A673 (cell line): Measurements from ENCODE around the gene NOL12. TPM values are rescaled to one million over a fixed set of nuclear protein-coding genes. Genes with fewer than 3 reads are reported as not detected.

Experiments
- BruUV-seq: library from RNA; stranded (reverse); fragments of 400-500 nt; replicated peaks from 2 replicates; lab custom pipeline; 2021; lab: Mats Ljungman, UMichigan
- CTCF ChIA-PET: fragments of 300-600 bp; sonication (Branson Sonifier 250); formaldehyde crosslinking; loops from one replicate; lab custom pipeline; 2022; ENCODE audit warnings: antibody characterized with exemption; lab: Charles Lee
- POLR2A ChIA-PET: fragments of 300-600 bp; sonication (Branson Sonifier 250); formaldehyde crosslinking; loops from one replicate; lab custom pipeline; 2022; ENCODE audit warnings: antibody characterized with exemption; ENCODE audit not compliant: low non-redundant PET; lab: Charles Lee
- DNase-seq: peaks from one replicate; pipeline ENCODE4 v3.0.0-alpha.2; 2015; ENCODE audit warnings: low spot score
- H3K27ac ChIP-seq: fragments of 200-600 bp; sonication (generic); 2 replicates; pipeline ENCODE4 v1.5.1; 2016; ENCODE audit warnings: mixed run types, low read depth, mild to moderate bottlenecking, mixed read lengths, antibody characterized with exemption, low read length; ENCODE audit not compliant: poor library complexity, severe bottlenecking
- H3K27me3 ChIP-seq: fragments of 200-600 bp; sonication (generic); replicated peaks from 2 replicates; pipeline ENCODE4 v1.6.1; 2017; ENCODE audit warnings: mixed run types, low read depth, mild to moderate bottlenecking, mixed read lengths, antibody characterized with exemption, low read length; ENCODE audit not compliant: insufficient read depth, poor library complexity
- H3K36me3 ChIP-seq: fragments of 200-600 bp; sonication (generic); 2 replicates; pipeline ENCODE4 v1.6.1; 2016; ENCODE audit warnings: mixed run types, mild to moderate bottlenecking, mixed read lengths, antibody characterized with exemption, low read length; ENCODE audit not compliant: insufficient read depth, poor library complexity, severe bottlenecking
- H3K4me1 ChIP-seq: fragments of 200-600 bp; sonication (generic); 2 replicates; pipeline ENCODE4 v1.6.1; 2017; ENCODE audit warnings: mixed run types, mild to moderate bottlenecking, mixed read lengths, antibody characterized with exemption, low read length; ENCODE audit not compliant: insufficient read depth, poor library complexity, severe bottlenecking
- H3K4me3 ChIP-seq: fragments of 200-600 bp; sonication (generic); 2 replicates; pipeline ENCODE4 v1.5.1; 2016; ENCODE audit warnings: low read depth, mixed run types, mild to moderate bottlenecking, mixed read lengths, low read length; ENCODE audit not compliant: poor library complexity, severe bottlenecking
- H3K9me3 ChIP-seq: fragments of 200-600 bp; sonication (generic); 2 replicates; pipeline ENCODE4 v1.6.1; 2016; ENCODE audit warnings: mixed run types, low read depth, mild to moderate bottlenecking, mixed read lengths, antibody characterized with exemption, low read length; ENCODE audit not compliant: poor library complexity, severe bottlenecking
- EZH2 ChIP-seq: fragments of 200-600 bp; sonication (generic); IDR thresholded peaks from 2 replicates; pipeline ENCODE4 v1.6.1; 2017; ENCODE audit warnings: borderline replicate concordance, low read depth, mild to moderate bottlenecking, mixed read lengths, antibody characterized with exemption, low read length; ENCODE audit not compliant: poor library complexity, severe bottlenecking
- intact Hi-C: fragments of 100-400 bp; cut with micrococcal nuclease; formaldehyde crosslinking; loops from one replicate; pipeline ENCODE4 v1.10.0; 2022; ENCODE audit not compliant: unreplicated experiment
- total RNA-seq: library from RNA; stranded (reverse); gene quantifications from 2 replicates; pipeline ENCODE4 v1.2.3, GENCODE V29; 2021
- TF ChIP-seq, protein P1 (sequence below): fragments of 300-800, 200-600 bp; sonication (generic); conservative IDR thresholded peaks from 2 replicates; pipeline ENCODE4 v1.5.1; 2017; ENCODE audit warnings: low read depth, mild to moderate bottlenecking, antibody characterized with exemption, low read length, moderate library complexity, mixed read lengths

The NOL12 gene
- total RNA-seq, 1 experiment from 2014 or later, result 51.9 TPM

DNA sequence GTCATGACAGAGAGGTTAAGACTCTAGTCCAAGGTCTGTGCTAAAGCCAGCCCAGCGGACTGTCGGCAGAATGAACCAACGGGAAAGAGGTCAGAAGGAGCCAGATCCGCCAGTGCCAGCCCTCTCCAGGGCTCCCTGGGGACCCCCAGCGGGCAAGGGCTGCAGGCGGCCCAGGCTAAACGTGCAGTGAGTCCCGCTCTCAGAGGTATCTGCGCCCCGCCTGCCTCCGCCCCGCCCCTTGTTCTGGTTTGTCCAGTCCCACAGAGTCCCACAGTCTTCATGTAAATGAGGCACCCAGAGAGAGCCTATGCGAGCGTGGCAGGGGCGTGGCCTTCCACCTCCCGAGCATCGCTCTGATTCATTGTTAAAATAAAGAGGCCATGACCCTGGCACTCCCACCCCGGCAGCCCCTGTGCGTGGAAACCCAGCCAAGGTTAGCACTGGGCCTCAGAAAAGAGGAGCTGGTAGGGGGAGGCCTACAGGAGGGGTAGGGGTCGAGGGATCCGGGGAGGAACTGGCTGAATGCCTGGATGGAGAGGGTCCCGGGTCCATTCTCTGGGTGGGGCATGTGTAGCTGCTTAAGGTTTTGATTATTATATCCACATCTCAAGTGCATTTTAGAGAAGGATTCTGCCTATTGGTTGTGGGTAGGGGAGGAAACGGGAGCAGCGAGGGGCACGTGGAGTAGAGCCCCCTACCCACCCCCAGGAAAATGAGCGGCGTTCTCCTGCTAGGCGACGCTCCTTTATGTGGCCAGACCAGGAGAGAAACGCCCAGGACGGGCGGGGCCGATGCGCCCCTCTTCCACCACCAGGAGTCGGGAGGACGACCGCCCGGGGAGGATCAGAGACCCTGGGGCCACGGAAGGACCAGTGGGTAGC lies 10.8 kb downstream of the NOL12 start, which contains the start of gene TRIOBP:
Gene TRIOBP (plus strand): TSS at position 392 of the 881 bp plus-strand sequence. CDS start 4,318 bp downstream, outside the sequence.
- peak; percentile 98 for DNase-seq
- peaks cover 5% of the 10 kb centered on the region for H3K4me1 ChIP-seq
- no peaks in the 10 kb centered on the region for H3K27me3 ChIP-seq
- peak within 1 kb of the TSS; percentile 39 for H3K4me3 ChIP-seq
- peaks cover under 1% of the 10 kb centered on the region for H3K36me3 ChIP-seq
- BruUV-seq, result no TSS peak
- H3K9me3 ChIP-seq, result no peaks in the 10 kb centered on the region
- intact Hi-C loops, result no loop called here
- CTCF ChIA-PET, result interaction anchor here (0.7 to 1.1 kb wide), 3 partner anchors 105 to 761 kb away, joined by 3 to 4 read pairs (median 3); no protein-coding TSS in a partner anchor
- no peak within 1 kb of the TSS for H3K27ac ChIP-seq
- POLR2A ChIA-PET, result no interaction called here
- TF ChIP-seq, protein P1, sequence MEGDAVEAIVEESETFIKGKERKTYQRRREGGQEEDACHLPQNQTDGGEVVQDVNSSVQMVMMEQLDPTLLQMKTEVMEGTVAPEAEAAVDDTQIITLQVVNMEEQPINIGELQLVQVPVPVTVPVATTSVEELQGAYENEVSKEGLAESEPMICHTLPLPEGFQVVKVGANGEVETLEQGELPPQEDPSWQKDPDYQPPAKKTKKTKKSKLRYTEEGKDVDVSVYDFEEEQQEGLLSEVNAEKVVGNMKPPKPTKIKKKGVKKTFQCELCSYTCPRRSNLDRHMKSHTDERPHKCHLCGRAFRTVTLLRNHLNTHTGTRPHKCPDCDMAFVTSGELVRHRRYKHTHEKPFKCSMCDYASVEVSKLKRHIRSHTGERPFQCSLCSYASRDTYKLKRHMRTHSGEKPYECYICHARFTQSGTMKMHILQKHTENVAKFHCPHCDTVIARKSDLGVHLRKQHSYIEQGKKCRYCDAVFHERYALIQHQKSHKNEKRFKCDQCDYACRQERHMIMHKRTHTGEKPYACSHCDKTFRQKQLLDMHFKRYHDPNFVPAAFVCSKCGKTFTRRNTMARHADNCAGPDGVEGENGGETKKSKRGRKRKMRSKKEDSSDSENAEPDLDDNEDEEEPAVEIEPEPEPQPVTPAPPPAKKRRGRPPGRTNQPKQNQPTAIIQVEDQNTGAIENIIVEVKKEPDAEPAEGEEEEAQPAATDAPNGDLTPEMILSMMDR, result peak; percentile 56
- TF ChIP-seq EZH2, result no peak

DNA sequence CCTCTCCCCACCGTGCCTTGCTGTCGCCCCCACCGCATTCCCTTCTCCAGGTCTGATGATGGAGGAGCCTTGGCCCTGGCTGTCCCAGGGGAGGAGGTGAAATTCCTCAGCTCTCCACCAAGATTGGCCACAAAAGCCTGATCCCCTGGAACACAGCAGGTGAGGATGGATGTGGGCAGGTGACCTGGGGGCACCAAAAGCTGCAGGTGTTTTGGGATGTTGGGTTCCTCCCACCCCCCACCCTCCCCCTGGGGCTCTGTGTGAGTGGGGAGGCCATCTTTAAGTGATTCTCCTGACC lies 11.3 kb downstream of the NOL12 start:
- ChIA-PET POLR2A (no interaction called here), CTCF (interaction anchor here (0.8 to 1.1 kb wide), 2 partner anchors 105 to 200 kb away, joined by 3 read pairs; no protein-coding TSS in a partner anchor)
- Histone ChIP-seq H3K9me3 (no peaks in the 10 kb centered on the region), H3K27ac (no peak overlapping the region), H3K4me3 (peak overlapping the region; percentile 39), H3K36me3 (no peaks in the 10 kb centered on the region), H3K4me1 (peaks cover 5% of the 10 kb centered on the region), H3K27me3 (no peaks in the 10 kb centered on the region)
- intact Hi-C loops, result no loop called here
- TF ChIP-seq, protein P1, result no peak
- no peak for DNase-seq
- no TSS peak for BruUV-seq

GRCh38 chr22:37701141-37701786 lies 15.1 kb downstream of the NOL12 start:
- no peak overlapping the region for H3K4me3 ChIP-seq
- no peaks in the 10 kb centered on the region for H3K9me3 ChIP-seq
- no peak for DNase-seq
- no peak overlapping the region for H3K27ac ChIP-seq
- TF ChIP-seq EZH2, result no peak
- peaks cover 5% of the 10 kb centered on the region for H3K4me1 ChIP-seq
- intact Hi-C loops, result no loop called here
- CTCF ChIA-PET, result no interaction called here
- POLR2A ChIA-PET, result no interaction called here
- no peaks in the 10 kb centered on the region for H3K27me3 ChIP-seq
- BruUV-seq, result no TSS peak
- H3K36me3 ChIP-seq, result no peaks in the 10 kb centered on the region
